ENCODE data around the gene CSF2.
A peak's percentile ranks its signal among the peaks of the same experiment; 100 is the strongest.

The CSF2 gene

DNA sequence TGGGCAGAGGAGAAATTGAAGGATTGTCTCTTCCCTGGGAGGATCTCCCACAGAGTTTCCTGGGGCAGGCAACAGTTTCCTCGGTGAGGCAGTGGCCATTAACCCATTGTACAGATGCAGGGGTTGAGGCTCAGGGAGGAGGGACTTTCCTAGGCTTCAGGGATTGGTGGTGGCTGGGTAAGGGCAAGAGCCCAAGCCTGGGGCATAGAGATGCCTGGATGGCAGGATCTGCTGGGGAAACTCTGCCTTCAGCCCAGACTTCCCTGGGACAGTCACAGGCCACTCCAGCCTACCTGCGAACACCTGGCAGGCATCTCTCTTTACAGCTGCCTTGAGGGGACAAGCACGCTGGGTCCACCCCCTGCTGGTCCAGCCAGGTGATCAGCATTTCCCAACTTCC lies 3.6 kb upstream of the CSF2 start:
- no peak for DNase-seq

DNA sequence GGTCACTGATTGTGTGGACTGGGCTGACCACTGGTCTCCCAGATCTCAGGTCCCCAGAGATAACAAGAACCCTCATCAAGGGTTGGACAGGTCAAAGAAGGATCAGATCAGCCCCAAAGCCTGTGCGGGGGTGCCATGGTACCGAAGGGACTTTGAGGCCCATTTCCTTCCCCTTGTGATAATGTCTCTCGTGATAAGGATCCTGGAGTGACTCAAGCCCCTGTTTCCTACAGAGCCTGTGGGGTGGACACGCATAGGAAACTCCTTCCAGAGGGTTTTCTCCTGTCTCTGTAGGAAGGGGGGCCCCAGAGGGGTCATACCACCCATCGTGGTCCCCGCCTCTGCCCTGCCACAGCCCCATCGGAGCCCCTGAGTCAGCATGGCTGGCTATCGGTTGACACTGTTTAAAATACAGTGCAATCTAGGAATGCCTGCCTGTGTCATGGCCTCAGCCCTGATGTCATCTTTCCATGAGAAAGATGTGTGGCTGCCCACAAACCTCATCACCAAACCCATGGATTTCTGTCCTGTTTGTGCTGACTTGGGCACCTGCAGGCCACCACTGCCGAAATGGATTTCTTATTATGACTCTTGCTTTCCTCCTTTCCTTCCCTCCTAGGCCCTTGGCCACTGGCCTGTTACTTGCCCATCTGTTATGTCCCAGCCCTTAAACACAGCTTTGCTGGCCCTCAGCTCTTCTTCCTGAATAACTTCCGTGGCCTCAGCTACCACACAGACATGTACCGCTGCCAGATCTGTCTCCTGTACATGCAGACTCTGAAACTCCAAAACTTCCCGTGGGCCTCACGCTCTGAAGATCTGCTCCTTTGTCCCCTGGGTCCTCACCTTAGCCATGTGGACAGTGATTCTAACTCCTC lies 2.9 kb upstream of the CSF2 start:
- DNase-seq: peak; percentile 53 to 73

DNA sequence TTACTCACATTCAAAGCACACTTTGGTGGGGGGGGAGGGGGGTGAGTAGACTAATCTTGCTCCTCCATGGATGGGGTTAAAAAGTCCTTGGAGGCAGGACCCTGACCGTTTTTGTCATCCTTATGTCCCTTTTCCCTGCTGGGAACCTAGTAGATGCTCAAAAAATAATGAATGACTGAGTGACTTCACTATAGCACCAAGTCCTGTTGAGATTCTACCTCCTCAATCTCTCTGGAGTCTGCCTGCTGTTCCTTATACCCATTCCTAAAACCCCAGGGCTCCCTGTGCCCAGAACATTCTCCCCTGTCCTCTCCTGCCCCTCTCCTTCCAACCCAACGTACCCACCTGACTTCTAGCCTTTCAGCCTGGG lies 2.3 kb upstream of the CSF2 start:
- DNase-seq: no peak

DNA sequence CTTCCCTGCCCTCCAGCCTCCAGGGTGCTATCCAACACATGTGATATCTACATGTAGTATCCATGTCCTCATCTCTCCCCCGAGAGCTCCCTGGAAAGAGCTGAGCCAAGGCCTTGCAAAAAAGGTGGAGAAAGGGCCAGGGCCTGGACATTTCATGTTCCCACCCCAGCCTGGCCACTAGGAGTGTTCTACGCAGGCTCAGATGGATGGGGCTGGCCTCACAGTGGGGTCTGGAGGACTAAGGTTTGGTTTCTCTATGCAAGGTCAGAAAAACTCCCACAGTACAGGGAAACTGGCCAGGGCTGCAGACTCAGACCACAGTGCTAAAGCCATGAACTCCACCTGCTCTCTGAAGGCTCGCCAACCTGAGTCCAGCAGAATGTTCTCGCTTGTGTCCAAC lies 1.5 kb upstream of the CSF2 start:
- DNase-seq: no peak

DNA sequence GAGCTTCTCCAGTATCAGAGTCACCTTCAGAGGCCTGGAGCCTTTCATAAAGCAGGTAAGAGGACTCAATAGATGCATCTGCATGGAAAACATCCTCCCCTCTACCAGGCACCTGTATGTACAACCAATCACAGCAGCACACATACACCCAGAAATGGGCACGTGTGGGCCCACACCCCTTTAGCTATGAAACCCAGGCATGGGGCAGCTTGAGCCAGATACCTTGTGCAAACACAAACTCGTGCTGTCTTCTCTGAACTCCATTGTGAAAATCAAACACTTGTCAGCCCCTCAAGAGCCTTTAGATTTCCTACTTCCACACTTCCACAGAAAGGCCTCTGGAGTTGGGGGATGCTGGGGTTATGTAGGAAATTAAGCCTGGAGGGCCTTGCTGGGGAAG lies 1.1 kb upstream of the CSF2 start:
- DNase-seq: no peak

DNA sequence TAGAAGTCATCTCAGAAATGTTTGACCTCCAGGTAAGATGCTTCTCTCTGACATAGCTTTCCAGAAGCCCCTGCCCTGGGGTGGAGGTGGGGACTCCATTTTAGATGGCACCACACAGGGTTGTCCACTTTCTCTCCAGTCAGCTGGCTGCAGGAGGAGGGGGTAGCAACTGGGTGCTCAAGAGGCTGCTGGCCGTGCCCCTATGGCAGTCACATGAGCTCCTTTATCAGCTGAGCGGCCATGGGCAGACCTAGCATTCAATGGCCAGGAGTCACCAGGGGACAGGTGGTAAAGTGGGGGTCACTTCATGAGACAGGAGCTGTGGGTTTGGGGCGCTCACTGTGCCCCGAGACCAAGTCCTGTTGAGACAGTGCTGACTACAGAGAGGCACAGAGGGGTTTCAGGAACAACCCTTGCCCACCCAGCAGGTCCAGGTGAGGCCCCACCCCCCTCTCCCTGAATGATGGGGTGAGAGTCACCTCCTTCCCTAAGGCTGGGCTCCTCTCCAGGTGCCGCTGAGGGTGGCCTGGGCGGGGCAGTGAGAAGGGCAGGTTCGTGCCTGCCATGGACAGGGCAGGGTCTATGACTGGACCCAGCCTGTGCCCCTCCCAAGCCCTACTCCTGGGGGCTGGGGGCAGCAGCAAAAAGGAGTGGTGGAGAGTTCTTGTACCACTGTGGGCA lies 642 bp downstream of the CSF2 start:
- DNase-seq: no peak

DNA sequence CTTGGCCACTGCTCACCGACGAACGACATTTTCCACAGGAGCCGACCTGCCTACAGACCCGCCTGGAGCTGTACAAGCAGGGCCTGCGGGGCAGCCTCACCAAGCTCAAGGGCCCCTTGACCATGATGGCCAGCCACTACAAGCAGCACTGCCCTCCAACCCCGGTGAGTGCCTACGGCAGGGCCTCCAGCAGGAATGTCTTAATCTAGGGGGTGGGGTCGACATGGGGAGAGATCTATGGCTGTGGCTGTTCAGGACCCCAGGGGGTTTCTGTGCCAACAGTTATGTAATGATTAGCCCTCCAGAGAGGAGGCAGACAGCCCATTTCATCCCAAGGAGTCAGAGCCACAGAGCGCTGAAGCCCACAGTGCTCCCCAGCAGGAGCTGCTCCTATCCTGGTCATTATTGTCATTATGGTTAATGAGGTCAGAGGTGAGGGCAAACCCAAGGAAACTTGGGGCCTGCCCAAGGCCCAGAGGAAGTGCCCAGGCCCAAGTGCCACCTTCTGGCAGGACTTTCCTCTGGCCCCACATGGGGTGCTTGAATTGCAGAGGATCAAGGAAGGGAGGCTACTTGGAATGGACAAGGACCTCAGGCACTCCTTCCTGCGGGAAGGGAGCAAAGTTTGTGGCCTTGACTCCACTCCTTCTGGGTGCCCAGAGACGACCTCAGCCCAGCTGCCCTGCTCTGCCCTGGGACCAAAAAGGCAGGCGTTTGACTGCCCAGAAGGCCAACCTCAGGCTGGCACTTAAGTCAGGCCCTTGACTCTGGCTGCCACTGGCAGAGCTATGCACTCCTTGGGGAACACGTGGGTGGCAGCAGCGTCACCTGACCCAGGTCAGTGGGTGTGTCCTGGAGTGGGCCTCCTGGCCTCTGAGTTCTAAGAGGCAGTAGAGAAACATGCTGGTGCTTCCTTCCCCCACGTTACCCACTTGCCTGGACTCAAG lies 1.5 kb downstream of the CSF2 start:
- peak in 1 of 2 donors; percentile 53 for DNase-seq

DNA sequence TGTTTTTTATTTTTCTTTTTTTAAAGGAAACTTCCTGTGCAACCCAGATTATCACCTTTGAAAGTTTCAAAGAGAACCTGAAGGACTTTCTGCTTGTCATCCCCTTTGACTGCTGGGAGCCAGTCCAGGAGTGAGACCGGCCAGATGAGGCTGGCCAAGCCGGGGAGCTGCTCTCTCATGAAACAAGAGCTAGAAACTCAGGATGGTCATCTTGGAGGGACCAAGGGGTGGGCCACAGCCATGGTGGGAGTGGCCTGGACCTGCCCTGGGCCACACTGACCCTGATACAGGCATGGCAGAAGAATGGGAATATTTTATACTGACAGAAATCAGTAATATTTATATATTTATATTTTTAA lies 2.1 kb downstream of the CSF2 start:
- no peak for DNase-seq

DNA sequence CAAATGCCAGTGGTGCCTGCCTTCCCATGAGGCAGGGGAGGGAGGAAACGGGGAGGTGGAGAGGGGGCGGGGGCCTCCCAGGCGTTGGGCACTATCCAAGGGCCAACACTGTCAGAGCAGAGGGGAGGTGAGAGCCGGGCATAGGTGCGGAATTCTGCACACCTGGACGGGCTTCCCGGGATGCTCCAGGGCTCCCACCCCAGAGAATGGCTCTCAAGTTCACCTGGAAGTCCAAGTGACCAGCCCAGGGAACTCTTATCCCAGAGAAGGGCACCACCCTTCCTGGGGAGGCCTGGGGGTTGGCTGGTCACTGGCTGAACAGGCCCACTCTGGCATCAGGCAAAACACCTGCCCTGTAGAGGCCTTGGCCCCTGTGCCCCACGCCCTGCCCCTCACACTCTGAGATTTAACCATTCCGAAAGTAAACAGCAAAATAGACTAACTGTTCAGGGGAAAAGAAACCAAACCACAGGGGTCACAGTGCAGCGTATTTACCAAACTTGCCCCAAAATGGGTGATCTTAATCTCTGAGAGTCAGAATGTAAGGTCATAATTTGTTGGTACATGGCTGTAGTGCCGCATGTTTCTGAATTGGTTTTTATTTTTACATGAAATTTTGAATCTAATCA lies 2.7 kb downstream of the CSF2 start:
- no peak for DNase-seq

DNA sequence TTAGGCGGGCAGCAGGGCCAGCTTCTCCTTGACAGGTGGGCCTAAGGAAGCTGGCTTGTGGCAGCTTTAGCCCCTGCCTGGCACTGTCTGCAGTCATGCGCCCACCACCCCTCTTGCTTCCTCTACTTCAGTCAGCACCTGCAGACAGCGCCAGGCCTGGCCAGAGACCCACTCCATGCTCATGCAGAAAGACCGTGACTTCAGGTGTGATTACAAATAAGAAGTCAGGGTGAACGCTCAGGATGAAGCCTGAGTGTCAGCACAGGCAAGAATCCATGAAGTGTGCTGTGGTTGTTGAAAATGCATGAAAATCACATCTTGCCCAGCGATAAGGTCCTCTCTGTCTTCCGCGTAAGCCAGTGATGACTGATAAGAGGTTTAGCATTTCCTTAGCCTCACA lies 3.4 kb downstream of the CSF2 start:
- no peak for DNase-seq

DNA sequence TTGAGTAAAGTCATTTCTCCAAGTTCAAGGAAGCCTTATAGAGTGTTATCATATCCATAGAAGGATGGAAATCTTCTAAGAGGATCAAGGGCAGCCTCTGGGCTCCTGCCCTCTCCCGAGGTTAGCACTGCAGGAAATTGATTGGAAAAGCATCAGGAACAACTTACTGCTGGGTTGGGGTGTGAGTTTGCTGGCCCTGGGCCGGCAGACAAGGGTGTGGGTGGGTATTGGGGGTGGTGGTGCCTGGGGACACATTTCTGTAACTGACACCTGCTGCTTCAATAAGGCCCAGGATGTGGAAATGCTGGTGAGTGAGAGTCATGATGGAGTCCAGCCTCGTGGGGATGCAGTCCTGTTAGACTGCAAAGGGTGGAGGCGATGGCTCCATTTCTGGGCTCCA lies 5.5 kb downstream of the CSF2 start:
- no peak for DNase-seq

DNA sequence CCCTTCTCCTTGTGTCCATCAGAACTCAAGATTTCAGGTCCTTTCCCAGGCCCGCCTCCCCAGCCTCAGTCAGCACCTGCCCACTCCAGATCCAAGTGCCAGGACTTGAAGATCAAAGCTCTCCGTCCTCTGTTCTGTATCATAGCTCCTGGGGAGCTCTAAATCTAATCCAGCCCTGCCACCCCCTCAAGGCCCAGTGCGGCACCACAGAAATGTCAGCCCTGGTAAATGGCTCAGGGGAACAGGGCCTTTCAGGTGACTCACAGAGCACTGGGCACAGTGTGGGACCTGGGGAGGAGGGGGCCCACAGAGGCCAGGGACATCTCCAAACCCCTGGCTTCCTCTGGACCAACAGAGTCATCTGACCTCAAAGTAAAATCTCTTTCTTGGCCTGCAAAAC lies 6.0 kb downstream of the CSF2 start:
- DNase-seq: no peak

DNA sequence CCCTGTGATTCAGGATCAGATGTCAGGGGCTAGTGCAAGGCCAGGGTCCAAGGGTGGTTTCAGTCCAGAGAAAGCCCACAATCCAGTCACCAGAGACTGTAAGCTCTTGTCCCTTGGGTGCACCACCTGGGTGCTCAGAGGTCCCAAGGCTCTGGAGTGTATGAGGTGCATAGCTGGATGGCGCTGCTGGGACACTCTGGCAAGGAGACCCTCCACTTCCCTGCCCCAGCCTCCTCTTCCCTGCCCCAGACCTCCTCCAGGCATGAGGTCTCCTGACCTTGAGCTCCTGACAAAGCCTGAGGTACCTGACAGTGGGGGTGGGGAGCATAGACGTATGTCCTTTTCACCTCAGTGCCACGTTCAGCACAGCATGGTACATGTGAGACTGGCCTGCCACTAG lies 7.0 kb downstream of the CSF2 start:
- no peak for DNase-seq

DNA sequence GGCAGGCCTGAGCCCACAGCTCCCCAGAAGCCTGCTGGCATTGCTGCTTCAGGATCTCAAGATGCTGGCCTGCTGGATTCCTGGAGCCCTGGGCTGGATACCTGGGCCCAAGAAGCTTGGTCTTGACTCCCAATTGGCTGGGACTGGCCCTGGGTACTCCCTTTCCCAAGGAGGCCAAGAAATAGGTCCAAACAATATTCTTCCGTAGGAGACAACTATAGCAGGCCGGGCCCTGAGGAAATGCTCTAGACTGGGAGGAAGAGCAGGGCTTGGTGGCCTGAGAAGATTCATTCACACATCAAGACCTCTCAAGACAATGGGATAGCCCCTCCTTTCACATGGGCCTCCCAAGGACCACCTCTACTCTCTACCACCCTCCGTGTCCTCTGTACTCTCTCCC lies 7.9 kb downstream of the CSF2 start:
- no peak for DNase-seq

DNA sequence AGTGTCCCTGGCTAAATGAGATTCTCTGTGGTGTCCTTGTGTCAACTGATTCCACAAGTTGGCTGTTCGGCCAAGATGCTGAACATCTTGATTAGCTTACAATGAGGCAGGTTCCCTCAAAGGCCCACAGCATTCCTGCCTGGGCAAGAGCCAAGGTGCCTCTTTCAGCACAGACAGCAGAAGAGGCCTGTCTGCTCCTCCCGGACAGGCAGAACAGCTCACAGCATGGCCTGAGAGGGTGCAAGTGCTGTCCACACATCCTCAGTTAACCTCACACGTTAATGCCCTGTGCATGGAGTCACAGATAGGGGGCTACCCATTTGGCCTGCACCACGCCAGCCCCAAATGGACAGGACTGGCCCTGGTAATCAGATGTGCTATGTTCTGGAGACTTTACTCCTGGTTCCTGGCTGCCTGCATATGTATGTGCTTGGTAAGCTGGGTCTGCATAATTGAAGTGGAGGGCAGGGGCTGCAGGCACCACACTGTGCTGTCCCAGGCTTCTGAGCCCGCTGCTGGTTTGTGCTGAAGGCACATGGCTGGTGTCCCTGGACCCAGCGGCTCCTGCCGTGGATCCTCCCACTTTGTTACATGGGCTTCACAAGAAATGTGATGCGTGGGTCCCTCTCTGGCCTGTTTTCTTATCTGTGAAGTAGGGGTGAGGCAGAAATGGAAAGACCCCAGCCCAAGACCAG lies 8.9 kb downstream of the CSF2 start:
- DNase-seq: no peak

DNA sequence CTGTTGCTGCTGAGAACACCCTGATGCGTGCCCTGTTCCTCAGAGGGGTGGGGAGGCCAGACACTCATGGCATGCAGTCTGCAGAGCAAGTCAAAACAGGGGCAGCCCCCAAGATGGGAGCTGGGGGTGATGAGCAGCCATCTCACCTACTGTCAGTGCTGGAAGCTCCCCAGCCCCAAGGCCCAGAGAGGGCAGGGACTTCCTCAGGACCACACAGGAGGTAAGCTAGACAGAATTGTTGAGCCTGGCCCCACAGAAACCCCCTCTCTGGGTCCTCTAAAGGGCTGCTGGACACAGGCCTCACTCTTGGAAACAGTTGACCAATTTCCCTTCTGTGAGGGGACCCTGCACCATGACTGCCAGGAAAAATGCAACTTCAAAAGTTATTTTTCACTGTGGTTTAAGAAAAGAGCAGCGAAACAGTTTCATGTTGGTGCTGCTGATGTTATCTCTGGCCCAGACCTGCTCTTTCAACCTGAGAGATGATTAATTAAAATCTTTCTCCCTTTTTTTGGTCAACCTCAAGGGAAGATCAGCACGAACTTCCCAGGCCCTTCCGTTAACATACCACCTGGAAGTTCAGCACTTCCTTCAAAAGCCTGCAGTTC lies 9.6 kb downstream of the CSF2 start:
- DNase-seq: peak; percentile 53 to 66

DNA sequence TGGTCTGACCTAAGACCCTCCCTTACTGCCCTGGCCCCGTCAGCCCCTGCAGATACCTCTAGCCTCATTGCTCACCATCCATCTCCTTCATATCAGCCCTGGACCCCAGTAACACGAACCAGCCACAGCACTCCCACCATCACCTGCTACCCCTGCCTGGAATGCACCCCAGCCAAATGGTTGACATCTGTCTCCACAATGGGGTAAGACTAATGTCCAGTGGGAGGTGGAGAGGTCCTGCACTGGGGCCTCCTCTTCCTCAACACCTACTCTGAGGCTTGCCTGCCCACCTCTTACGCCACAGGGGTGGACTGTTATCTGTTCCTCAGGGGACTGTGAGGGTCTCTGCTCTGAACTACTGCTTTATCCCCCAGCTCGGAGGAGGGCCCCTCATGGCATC lies 12.1 kb downstream of the CSF2 start:
- no peak for DNase-seq

DNA sequence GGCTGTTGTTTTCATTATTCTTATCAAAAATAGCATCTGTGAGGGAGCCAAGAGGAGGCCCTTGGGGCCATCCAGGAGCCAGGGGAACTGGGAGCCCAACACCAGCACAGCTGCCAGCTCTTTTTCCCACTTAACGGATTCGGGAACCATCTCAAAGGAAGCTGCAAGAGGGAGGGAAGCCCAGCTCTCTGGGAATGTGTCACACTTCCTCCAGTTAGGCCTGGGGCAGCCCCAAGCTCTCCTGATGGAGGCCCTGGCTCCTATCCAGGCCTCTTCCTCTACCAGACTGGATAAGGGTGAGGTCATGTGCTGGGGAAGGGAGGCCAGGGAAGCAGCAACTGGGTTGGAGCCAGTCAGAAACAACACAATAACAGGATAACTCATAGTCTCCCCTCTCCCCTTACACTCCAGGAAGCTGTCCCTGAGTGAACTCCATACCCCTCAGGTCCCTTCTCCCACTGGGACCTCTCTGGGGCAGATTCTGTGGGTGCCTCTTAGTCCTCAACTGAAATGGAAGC lies 12.7 kb downstream of the CSF2 start:
- DNase-seq: no peak

DNA sequence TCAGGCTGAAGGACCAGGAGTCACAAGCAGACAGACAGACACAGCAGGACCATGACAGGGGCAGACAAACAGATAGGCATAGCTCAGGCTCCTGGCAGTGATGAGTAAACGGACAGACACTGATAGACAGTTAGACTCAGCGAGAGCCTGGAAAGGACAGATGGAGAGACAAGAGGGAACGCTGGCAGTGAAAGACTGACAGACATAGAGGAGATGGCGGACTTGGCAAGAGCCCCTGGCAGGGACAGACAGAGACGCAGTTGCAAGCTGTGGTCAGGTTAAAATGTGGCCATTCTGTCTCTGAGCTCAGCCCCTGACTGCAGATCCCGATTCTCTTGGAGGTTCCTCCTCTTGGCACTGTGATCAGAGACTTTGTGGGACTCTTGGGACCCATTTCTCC lies 13.6 kb downstream of the CSF2 start:
- no peak for DNase-seq

DNA sequence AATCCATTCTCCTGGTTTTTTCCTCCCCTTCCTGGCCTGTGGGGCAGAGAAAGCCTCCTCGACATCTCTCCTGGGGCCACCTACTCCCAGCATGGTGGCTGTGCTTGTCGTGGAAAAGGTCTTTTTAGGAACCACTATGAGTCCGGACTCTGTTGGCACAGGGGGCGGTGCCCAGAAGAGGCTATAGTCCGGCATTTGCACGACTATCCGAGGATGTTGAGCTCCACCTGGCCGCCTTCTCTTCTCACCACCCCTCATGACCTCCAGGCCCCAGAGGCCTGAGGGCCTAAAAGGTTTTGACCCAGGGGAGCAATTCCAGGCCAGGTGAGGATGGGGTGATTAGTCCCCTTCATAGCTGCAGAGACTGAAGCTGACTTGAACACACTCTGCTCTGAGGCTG lies 14.1 kb downstream of the CSF2 start:
- no peak for DNase-seq

DNA sequence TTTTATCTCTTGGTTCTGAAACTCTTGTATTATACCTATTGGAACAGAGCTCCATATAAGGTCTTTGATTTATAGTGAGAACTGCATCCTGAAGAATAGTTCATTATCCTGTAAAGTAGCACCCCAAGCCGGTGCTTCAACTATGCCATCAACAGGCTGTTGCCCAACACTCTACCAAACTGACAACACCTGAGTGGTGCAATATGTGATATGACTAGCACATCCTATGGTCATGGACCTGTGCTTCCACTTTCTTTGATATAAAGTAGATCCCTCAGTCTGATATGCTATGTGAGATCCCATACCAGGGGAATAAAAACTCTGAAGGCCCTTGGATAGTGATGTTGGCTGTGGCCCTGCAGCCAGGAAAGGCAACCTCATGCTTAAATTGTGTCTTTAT lies 15.8 kb downstream of the CSF2 start:
- DNase-seq: no peak

DNA sequence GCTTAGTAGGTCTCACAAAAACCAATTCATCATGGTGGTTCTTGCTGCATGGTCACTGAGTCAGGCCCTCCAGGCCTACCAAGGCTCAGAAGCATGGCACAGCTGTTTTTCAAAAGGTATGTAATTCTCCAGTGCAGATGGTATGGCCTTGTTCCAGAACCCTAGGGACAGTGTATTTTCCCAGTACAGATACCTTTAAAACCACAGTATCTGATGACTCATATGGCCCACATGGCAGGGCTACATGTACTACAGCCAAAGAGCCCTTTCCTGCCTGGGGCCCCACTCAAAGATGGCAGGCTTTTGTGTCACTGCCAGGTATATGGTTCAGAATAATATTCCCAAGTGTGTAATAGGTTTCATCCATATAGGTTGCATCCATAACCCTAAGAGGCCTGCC lies 16.5 kb downstream of the CSF2 start:
- no peak for DNase-seq

Measured in stimulated activated CD4-positive, alpha-beta T cell treated with anti-CD3 and anti-CD28 coated beads, Interleukin-2, amount 100 ng/mL, for 24 hours (primary cell).